ENCODE results near the gene STX8. TPM values are rescaled to one million over a fixed set of nuclear protein-coding genes. Genes with fewer than 3 reads are reported as not detected.

STX8 gene
- total RNA-seq, 1 experiment from 2014 or later, result 49.0 TPM

GRCh38 chr17:9218064-9218635 lies 357.5 kb downstream of the STX8 start:
- no peak for DNase-seq (ENCODE audit: unreplicated experiment)
- no TSS peak for BruUV-seq (replicated peaks)
- H3K36me3 Mint-ChIP-seq (ENCODE audit: insufficient read depth, unreplicated experiment), result no peaks in the 10 kb centered on the region
- intact Hi-C loops (cut with micrococcal nuclease), result no loop called here
- H3K27me3 Mint-ChIP-seq (ENCODE audit: insufficient read depth, unreplicated experiment), result no peaks in the 10 kb centered on the region
- H3K4me3 Mint-ChIP-seq (ENCODE audit: unreplicated experiment), result no peak overlapping the region
- CTCF ChIA-PET, result interaction anchor here (0.8 to 1.3 kb wide), 3 partner anchors 15 to 79 kb away, joined by 3 read pairs; no protein-coding TSS in a partner anchor
- H3K9me3 Mint-ChIP-seq (ENCODE audit: unreplicated experiment), result peaks cover 18% of the 10 kb centered on the region
- peaks cover 7% of the 10 kb centered on the region for H3K4me1 Mint-ChIP-seq (ENCODE audit: insufficient read depth, unreplicated experiment)
- H3K27ac Mint-ChIP-seq (ENCODE audit: low read depth, unreplicated experiment), result peak overlapping the region; percentile 12
- POLR2A ChIA-PET, result interaction anchor here (0.9 kb wide), 1 partner anchor 10 kb away, joined by 3 read pairs; no protein-coding TSS in a partner anchor
- TF ChIP-seq CTCF (IDR thresholded peaks at IDR 0.05; ENCODE audit: unreplicated experiment), result no peak

- Mint-ChIP-seq H3K36me3 (ENCODE audit: insufficient read depth, unreplicated experiment) (no peaks in the 10 kb centered on the region), H3K9me3 (ENCODE audit: unreplicated experiment) (peaks cover 18% of the 10 kb centered on the region), H3K4me3 (ENCODE audit: unreplicated experiment) (peak overlapping the region; percentile 35), H3K4me1 (ENCODE audit: insufficient read depth, unreplicated experiment) (peaks cover 7% of the 10 kb centered on the region), H3K27ac (ENCODE audit: low read depth, unreplicated experiment) (peak overlapping the region; percentile 56), H3K27me3 (ENCODE audit: insufficient read depth, unreplicated experiment) (no peaks in the 10 kb centered on the region)
- BruUV-seq (replicated peaks), result no TSS peak
- peak; percentile 29 for DNase-seq (ENCODE audit: unreplicated experiment)
- CTCF ChIA-PET, result interaction anchor here (0.8 to 1.3 kb wide), 3 partner anchors 16 to 80 kb away, joined by 3 read pairs; no protein-coding TSS in a partner anchor
- intact Hi-C loops (cut with micrococcal nuclease), result no loop called here
- no peak for TF ChIP-seq CTCF (IDR thresholded peaks at IDR 0.05; ENCODE audit: unreplicated experiment)
- POLR2A ChIA-PET, result interaction anchor here (0.6 to 1.0 kb wide), 5 partner anchors 10 to 20 kb away, joined by 3 read pairs; no protein-coding TSS in a partner anchor
Observed at GRCh38 chr17:9217151-9218056, 358.2 kb downstream of the STX8 start.

- no peak for TF ChIP-seq CTCF (IDR thresholded peaks at IDR 0.05; ENCODE audit: unreplicated experiment)
- Mint-ChIP-seq H3K9me3 (ENCODE audit: unreplicated experiment) (peaks cover 18% of the 10 kb centered on the region), H3K27me3 (ENCODE audit: insufficient read depth, unreplicated experiment) (no peaks in the 10 kb centered on the region), H3K4me3 (ENCODE audit: unreplicated experiment) (no peak overlapping the region), H3K4me1 (ENCODE audit: insufficient read depth, unreplicated experiment) (peaks cover 7% of the 10 kb centered on the region), H3K36me3 (ENCODE audit: insufficient read depth, unreplicated experiment) (no peaks in the 10 kb centered on the region), H3K27ac (ENCODE audit: low read depth, unreplicated experiment) (no peak overlapping the region)
- no peak for DNase-seq (ENCODE audit: unreplicated experiment)
- intact Hi-C loops (cut with micrococcal nuclease), result no loop called here
- CTCF ChIA-PET, result no interaction called here
- POLR2A ChIA-PET, result interaction anchor here (1.4 kb wide), 1 partner anchor 14 kb away, joined by 3 read pairs; no protein-coding TSS in a partner anchor
- no TSS peak for BruUV-seq (replicated peaks)
Observed at GRCh38 chr17:9215465-9215864, 360.2 kb downstream of the STX8 start.

GRCh38 chr17:9213303-9213640 lies 362.3 kb downstream of the STX8 start:
- Mint-ChIP-seq H3K27me3 (ENCODE audit: insufficient read depth, unreplicated experiment) (no peaks in the 10 kb centered on the region), H3K27ac (ENCODE audit: low read depth, unreplicated experiment) (no peak overlapping the region), H3K4me1 (ENCODE audit: insufficient read depth, unreplicated experiment) (peaks cover 7% of the 10 kb centered on the region), H3K9me3 (ENCODE audit: unreplicated experiment) (peaks cover 18% of the 10 kb centered on the region), H3K36me3 (ENCODE audit: insufficient read depth, unreplicated experiment) (no peaks in the 10 kb centered on the region), H3K4me3 (ENCODE audit: unreplicated experiment) (no peak overlapping the region)
- BruUV-seq (replicated peaks), result no TSS peak
- ChIA-PET POLR2A (interaction anchor here (0.5 kb wide), 1 partner anchor 28 kb away, joined by 3 read pairs; no protein-coding TSS in a partner anchor), CTCF (no interaction called here)
- TF ChIP-seq CTCF (IDR thresholded peaks at IDR 0.05; ENCODE audit: unreplicated experiment), result no peak
- intact Hi-C loops (cut with micrococcal nuclease), result no loop called here
- no peak for DNase-seq (ENCODE audit: unreplicated experiment)

Data from MCF 10A (cell line).